Endothelial cell of umbilical vein (primary cell): ENCODE data around the gene ASCL5.
A peak's percentile ranks its signal among the peaks of the same experiment; 100 is the strongest.

ENCODE experiments used
- CTCF ChIP-seq, 2 donors: IDR thresholded peaks; 1 replicate in 1 of 2; 2 replicates in 1 of 2; pipeline ENCODE4 v1.5.1; 2011; ENCODE audit warnings: low read length in 2 of 2, mild to moderate bottlenecking in 2 of 2, moderate library complexity in 2 of 2, control low read depth in 1 of 2, inconsistent platforms in 1 of 2, low read depth in 1 of 2; ENCODE audit not compliant: insufficient read depth in 1 of 2; ENCODE audit errors: extremely low read depth in 1 of 2
- MAX ChIP-seq: IDR thresholded peaks from 2 replicates; pipeline ENCODE4 v1.6.1; 2011; ENCODE audit not compliant: insufficient read depth, insufficient read length
- MYC ChIP-seq: IDR thresholded peaks from one replicate; pipeline ENCODE4 v1.6.1; 2011; ENCODE audit warnings: mild to moderate bottlenecking, low read depth, low read length
- POLR2A ChIP-seq: IDR thresholded peaks from 2 replicates; pipeline ENCODE4 v1.6.1; 2012; ENCODE audit warnings: low read depth, mild to moderate bottlenecking, control low read depth, low read length
- POLR2AphosphoS5 ChIP-seq: IDR thresholded peaks from 2 replicates; pipeline ENCODE4 v1.6.1; 2012; ENCODE audit warnings: low read depth, mild to moderate bottlenecking, control low read depth, low read length, moderate library complexity; ENCODE audit not compliant: insufficient read depth

GRCh38 chr1:201085902-201086735 lies 40.9 kb downstream of the ASCL5 start:
- TF ChIP-seq CTCF (IDR thresholded peaks at IDR 0.05; ENCODE audit: extremely low read depth in 1 of 2, insufficient read depth in 1 of 2, low read depth in 1 of 2, low read length in 2 of 2): peak; percentile 36 to 70
- no peak for TF ChIP-seq MYC
- TF ChIP-seq POLR2A: no peak
- no peak for TF ChIP-seq POLR2AphosphoS5
- TF ChIP-seq MAX: no peak
